ENCODE results near the gene CSRP2. TPM values are rescaled to one million over a fixed set of nuclear protein-coding genes. Genes with fewer than 3 reads are reported as not detected.
A peak's percentile ranks its signal among the peaks of the same experiment; 100 is the strongest.

CSRP2 gene
- total and polyA plus RNA-seq, 12 donors, result 0.61 to 19.5 (median 6.0) TPM

- DNase-seq, result peak in 4 of 7 donors; percentile 8 to 18 (median 14)
- peaks cover 0 to 14% of the 10 kb centered on the region in 2 donors for H3K4me1 ChIP-seq (replicated peaks in 1 of 2)
- intact Hi-C loops (cut with DNase I), result no loop called here
- 1 to 5% (median 2%) methylated on average over 25 to 44 of the region's 44 CpGs for WGBS, 4 donors
- H3K27ac ChIP-seq, result peak overlapping the region in 2 of 5 donors; percentile 85 to 86
- TF ChIP-seq POLR2A (IDR thresholded peaks at IDR 0.05) (no peak), CTCF (IDR thresholded peaks at IDR 0.05) (peak in 1 of 6 experiments; percentile 10)
- H3K9me3 ChIP-seq (replicated peaks in 1 of 3), result no peaks in the 10 kb centered on the region
- H3K4me3 ChIP-seq, result peak overlapping the region; percentile 3 to 71 (median 40)
- H3K27me3 ChIP-seq, result no peaks in the 10 kb centered on the region
- no peaks in the 10 kb centered on the region for H3K36me3 ChIP-seq (replicated peaks in 1 of 2)
Measured at GRCh38 chr12:76878099-76878898, 520 bp downstream of the CSRP2 start.

- 61 to 91% (median 85%) methylated on average over 2 of the region's 2 CpGs for WGBS, 4 donors
- intact Hi-C loops (cut with DNase I), result no loop called here
- Histone ChIP-seq H3K27me3 (no peaks in the 10 kb centered on the region), H3K9me3 (replicated peaks in 1 of 3) (no peaks in the 10 kb centered on the region), H3K36me3 (replicated peaks in 1 of 2) (no peaks in the 10 kb centered on the region), H3K4me3 (no peak overlapping the region), H3K4me1 (replicated peaks in 1 of 2) (peaks cover 0 to 14% of the 10 kb centered on the region in 2 donors), H3K27ac (no peak overlapping the region)
- no peak for DNase-seq
- TF ChIP-seq POLR2A (IDR thresholded peaks at IDR 0.05) (no peak), CTCF (IDR thresholded peaks at IDR 0.05) (no peak)
Measured at GRCh38 chr12:76876696-76877229, 2.1 kb downstream of the CSRP2 start.

- Histone ChIP-seq H3K27ac (no peak overlapping the region), H3K4me3 (no peak overlapping the region), H3K36me3 (replicated peaks in 1 of 2) (no peaks in the 10 kb centered on the region), H3K4me1 (replicated peaks in 1 of 2) (peaks cover 0 to 8% of the 10 kb centered on the region in 2 donors), H3K27me3 (no peaks in the 10 kb centered on the region), H3K9me3 (replicated peaks in 1 of 3) (no peaks in the 10 kb centered on the region)
- 88 to 94% (median 89%) methylated on average over 11 of the region's 11 CpGs for WGBS, 4 donors
- no peak for DNase-seq
- TF ChIP-seq POLR2A (IDR thresholded peaks at IDR 0.05) (no peak), CTCF (IDR thresholded peaks at IDR 0.05) (no peak)
- intact Hi-C loops (cut with DNase I), result no loop called here
Measured at GRCh38 chr12:76874491-76875190, 4.2 kb downstream of the CSRP2 start.

GRCh38 chr12:76874027-76874426 is 4.8 kb downstream of the CSRP2 start:
- no peak for TF ChIP-seq POLR2A (IDR thresholded peaks at IDR 0.05)
- no peak for TF ChIP-seq CTCF (IDR thresholded peaks at IDR 0.05)
- H3K4me1 ChIP-seq (replicated peaks in 1 of 2), result peaks cover 0 to 7% of the 10 kb centered on the region in 2 donors
- no peaks in the 10 kb centered on the region for H3K36me3 ChIP-seq (replicated peaks in 1 of 2)
- no peak overlapping the region for H3K27ac ChIP-seq
- DNase-seq, result no peak
- no peaks in the 10 kb centered on the region for H3K9me3 ChIP-seq (replicated peaks in 1 of 3)
- H3K4me3 ChIP-seq, result no peak overlapping the region
- intact Hi-C loops (cut with DNase I), result no loop called here
- H3K27me3 ChIP-seq, result no peaks in the 10 kb centered on the region
- 65 to 82% (median 78%) methylated on average over 3 of the region's 3 CpGs for whole genome bisulfite sequencing, 4 donors
